GM19467 (cell line): ENCODE data around the gene GAS6.
"Not testable (repeated sequence)": the region's sequence is repeated elsewhere in the genome, so short reads cannot be mapped to it uniquely, and the experiment has no call there.

Source experiments
- ATAC-seq: cut with Tn5 transposase; IDR thresholded peaks from one replicate; pipeline ENCODE4 v1.9.1; 2021; ENCODE audit warnings: mild to moderate bottlenecking, moderate library complexity; ENCODE audit not compliant: unreplicated experiment

The GAS6 gene

GRCh38 chr13:113826446-113826845 lies 37.4 kb downstream of the GAS6 start:
- ATAC-seq, result not testable (repeated sequence)

GRCh38 chr13:113825841-113826240 lies 38.0 kb downstream of the GAS6 start:
- ATAC-seq, result no peak

- ATAC-seq, result no peak
Measured at GRCh38 chr13:113823771-113824170, 40.1 kb downstream of the GAS6 start.

GRCh38 chr13:113822956-113823744 lies 40.7 kb downstream of the GAS6 start:
- no peak for ATAC-seq

- ATAC-seq, result no peak
Measured at GRCh38 chr13:113822266-113822665, 41.6 kb downstream of the GAS6 start.

- ATAC-seq, result no peak
Measured at GRCh38 chr13:113821847-113822246, 42.0 kb downstream of the GAS6 start.

- ATAC-seq, result no peak
Measured at GRCh38 chr13:113820813-113821651, 42.8 kb downstream of the GAS6 start.

GRCh38 chr13:113819731-113820715 lies 43.9 kb downstream of the GAS6 start:
- ATAC-seq, result no peak

GRCh38 chr13:113819341-113819730 lies 44.5 kb downstream of the GAS6 start:
- ATAC-seq, result no peak

GRCh38 chr13:113818700-113819295 lies 45.1 kb downstream of the GAS6 start:
- ATAC-seq, result no peak

GRCh38 chr13:113817860-113818691 lies 45.8 kb downstream of the GAS6 start:
- no peak for ATAC-seq

GRCh38 chr13:113816946-113817859 lies 46.7 kb downstream of the GAS6 start:
- no peak for ATAC-seq

- no peak for ATAC-seq
Measured at GRCh38 chr13:113816254-113816929, 47.5 kb downstream of the GAS6 start.

DNA sequence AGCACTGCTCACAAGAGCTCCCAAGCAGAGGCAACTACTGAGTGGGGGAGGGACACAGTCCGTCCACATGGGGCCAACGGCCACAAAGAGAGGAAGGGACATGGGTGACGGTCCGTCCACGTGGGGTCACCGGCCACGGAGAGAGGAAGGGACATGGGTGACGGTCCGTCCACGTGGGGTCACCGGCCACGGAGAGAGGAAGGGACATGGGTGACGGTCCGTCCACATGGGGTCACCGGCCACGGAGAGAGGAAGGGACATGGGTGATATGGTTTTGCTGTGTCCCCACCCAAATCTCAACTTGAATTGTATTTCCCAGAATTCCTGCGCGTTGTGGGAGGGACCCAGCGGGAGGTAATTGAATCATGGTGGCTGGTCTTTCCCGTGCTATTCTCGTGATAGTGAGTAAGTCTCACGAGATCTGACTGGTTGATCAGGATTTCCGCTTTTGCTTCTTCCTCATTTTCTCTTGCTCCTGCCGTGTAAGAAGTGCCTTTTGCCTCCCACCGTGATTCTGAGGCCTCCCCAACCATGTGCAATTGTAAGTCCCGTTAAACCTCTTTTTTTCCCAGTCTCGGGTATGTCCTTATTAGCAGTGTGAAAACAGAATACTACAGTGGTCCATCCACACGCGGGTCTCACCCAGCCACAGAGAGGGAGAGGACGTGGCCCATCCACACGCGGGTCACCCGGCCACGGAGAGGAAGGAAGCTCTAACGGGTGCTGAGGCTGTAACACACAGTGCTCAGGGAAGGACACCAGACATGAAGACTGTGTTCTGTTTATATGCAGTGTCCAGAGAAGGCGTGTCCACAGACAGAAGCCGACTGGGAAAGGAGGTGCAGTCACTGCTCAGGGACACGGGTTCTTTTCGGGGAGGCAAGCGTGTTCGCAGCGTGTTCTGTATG lies 48.5 kb downstream of the GAS6 start:
- no peak for ATAC-seq

GRCh38 chr13:113814435-113814821 lies 49.4 kb downstream of the GAS6 start:
- no peak for ATAC-seq

GRCh38 chr13:113813749-113814434 lies 50.0 kb downstream of the GAS6 start:
- ATAC-seq, result no peak
